ENCODE results near the gene UBC. TPM values are rescaled to one million over a fixed set of nuclear protein-coding genes. Genes with fewer than 3 reads are reported as not detected.

UBC gene
- total and polyA plus RNA-seq, 9 of the 15 experiments (the other 6 are each of a cell fraction or from before 2014, with no cell fraction given) = 533 to 1,153 (median 813) TPM

DNA sequence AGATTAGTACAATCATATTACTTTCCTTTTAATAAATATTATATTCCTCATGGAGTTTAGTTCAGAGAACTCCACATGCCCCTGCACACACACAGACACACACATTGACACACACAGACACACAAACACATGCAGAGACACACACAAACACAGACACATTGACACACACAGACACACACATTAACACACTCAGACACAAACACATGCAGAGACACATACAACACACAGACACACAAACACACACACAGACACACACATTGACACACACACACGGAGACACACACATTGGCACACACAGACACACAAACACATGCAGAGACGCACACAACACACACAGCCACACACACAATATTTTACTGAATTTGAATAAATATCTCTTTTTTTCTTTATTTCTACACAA is 38.3 kb downstream of the UBC start (continued):
- TF ChIP-seq GABPB1 (CRISPR knock-in tag; IDR thresholded peaks at IDR 0.05) (no peak), MED1 (CRISPR knock-in tag; IDR thresholded peaks at IDR 0.05; ENCODE audit: borderline replicate concordance) (no peak), STAT5A (IDR thresholded peaks at IDR 0.05; ENCODE audit: borderline replicate concordance, low read length) (no peak), HSF4 (CRISPR knock-in tag; IDR thresholded peaks at IDR 0.05; ENCODE audit: borderline replicate concordance) (no peak), BRD4 (IDR thresholded peaks at IDR 0.05) (no peak), CSDE1 (IDR thresholded peaks at IDR 0.05) (0 out of 4 replicates have a peak, but pooled peaks of 1 of the 2 experiments have one; percentile 63), RBM22 (IDR thresholded peaks at IDR 0.05; ENCODE audit: low read depth, low read length, poor library complexity, severe bottlenecking) (no peak), ZNF561 (CRISPR knock-in tag; conservative IDR thresholded peaks at IDR 0.05) (no peak), NCOA2 (IDR thresholded peaks at IDR 0.05; ENCODE audit: partially characterized antibody in 2 of 2) (no peak), TEAD1 (CRISPR knock-in tag; IDR thresholded peaks at IDR 0.05) (no peak), CBX2 (IDR thresholded peaks at IDR 0.05; ENCODE audit: insufficient read depth, low read length, poor library complexity, severe bottlenecking) (no peak), CBFA2T3 (IDR thresholded peaks at IDR 0.05) (peak; percentile 6; the same call in 1 of the 2 replicates), TAL1 (IDR thresholded peaks at IDR 0.05) (no peak; the same call in 1 of the 2 replicates), SUPT5H (IDR thresholded peaks at IDR 0.05) (no peak)
- TF ChIP-seq, protein P1, sequence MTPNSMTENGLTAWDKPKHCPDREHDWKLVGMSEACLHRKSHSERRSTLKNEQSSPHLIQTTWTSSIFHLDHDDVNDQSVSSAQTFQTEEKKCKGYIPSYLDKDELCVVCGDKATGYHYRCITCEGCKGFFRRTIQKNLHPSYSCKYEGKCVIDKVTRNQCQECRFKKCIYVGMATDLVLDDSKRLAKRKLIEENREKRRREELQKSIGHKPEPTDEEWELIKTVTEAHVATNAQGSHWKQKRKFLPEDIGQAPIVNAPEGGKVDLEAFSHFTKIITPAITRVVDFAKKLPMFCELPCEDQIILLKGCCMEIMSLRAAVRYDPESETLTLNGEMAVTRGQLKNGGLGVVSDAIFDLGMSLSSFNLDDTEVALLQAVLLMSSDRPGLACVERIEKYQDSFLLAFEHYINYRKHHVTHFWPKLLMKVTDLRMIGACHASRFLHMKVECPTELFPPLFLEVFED (CRISPR knock-in tag; conservative IDR thresholded peaks at IDR 0.05) = 0 out of 2 replicates have a peak, but pooled peaks have one; percentile 60
- TF ChIP-seq, protein P2, sequence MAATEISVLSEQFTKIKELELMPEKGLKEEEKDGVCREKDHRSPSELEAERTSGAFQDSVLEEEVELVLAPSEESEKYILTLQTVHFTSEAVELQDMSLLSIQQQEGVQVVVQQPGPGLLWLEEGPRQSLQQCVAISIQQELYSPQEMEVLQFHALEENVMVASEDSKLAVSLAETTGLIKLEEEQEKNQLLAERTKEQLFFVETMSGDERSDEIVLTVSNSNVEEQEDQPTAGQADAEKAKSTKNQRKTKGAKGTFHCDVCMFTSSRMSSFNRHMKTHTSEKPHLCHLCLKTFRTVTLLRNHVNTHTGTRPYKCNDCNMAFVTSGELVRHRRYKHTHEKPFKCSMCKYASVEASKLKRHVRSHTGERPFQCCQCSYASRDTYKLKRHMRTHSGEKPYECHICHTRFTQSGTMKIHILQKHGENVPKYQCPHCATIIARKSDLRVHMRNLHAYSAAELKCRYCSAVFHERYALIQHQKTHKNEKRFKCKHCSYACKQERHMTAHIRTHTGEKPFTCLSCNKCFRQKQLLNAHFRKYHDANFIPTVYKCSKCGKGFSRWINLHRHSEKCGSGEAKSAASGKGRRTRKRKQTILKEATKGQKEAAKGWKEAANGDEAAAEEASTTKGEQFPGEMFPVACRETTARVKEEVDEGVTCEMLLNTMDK (IDR thresholded peaks at IDR 0.05; ENCODE audit: borderline replicate concordance, insufficient read depth, low read depth, low read length, poor library complexity, severe bottlenecking) = no peak
- TF ChIP-seq, protein P3, sequence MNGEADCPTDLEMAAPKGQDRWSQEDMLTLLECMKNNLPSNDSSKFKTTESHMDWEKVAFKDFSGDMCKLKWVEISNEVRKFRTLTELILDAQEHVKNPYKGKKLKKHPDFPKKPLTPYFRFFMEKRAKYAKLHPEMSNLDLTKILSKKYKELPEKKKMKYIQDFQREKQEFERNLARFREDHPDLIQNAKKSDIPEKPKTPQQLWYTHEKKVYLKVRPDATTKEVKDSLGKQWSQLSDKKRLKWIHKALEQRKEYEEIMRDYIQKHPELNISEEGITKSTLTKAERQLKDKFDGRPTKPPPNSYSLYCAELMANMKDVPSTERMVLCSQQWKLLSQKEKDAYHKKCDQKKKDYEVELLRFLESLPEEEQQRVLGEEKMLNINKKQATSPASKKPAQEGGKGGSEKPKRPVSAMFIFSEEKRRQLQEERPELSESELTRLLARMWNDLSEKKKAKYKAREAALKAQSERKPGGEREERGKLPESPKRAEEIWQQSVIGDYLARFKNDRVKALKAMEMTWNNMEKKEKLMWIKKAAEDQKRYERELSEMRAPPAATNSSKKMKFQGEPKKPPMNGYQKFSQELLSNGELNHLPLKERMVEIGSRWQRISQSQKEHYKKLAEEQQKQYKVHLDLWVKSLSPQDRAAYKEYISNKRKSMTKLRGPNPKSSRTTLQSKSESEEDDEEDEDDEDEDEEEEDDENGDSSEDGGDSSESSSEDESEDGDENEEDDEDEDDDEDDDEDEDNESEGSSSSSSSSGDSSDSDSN (IDR thresholded peaks at IDR 0.05; ENCODE audit: borderline replicate concordance in 1 of 2, low read depth in 2 of 2, low read length in 2 of 2) = no peak
- TF ChIP-seq, protein P4, sequence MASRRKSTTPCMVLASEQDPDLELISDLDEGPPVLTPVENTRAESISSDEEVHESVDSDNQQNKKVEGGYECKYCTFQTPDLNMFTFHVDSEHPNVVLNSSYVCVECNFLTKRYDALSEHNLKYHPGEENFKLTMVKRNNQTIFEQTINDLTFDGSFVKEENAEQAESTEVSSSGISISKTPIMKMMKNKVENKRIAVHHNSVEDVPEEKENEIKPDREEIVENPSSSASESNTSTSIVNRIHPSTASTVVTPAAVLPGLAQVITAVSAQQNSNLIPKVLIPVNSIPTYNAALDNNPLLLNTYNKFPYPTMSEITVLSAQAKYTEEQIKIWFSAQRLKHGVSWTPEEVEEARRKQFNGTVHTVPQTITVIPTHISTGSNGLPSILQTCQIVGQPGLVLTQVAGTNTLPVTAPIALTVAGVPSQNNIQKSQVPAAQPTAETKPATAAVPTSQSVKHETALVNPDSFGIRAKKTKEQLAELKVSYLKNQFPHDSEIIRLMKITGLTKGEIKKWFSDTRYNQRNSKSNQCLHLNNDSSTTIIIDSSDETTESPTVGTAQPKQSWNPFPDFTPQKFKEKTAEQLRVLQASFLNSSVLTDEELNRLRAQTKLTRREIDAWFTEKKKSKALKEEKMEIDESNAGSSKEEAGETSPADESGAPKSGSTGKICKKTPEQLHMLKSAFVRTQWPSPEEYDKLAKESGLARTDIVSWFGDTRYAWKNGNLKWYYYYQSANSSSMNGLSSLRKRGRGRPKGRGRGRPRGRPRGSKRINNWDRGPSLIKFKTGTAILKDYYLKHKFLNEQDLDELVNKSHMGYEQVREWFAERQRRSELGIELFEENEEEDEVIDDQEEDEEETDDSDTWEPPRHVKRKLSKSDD (conservative IDR thresholded peaks at IDR 0.05; ENCODE audit: low read length) = no peak
- TF ChIP-seq, protein P5, sequence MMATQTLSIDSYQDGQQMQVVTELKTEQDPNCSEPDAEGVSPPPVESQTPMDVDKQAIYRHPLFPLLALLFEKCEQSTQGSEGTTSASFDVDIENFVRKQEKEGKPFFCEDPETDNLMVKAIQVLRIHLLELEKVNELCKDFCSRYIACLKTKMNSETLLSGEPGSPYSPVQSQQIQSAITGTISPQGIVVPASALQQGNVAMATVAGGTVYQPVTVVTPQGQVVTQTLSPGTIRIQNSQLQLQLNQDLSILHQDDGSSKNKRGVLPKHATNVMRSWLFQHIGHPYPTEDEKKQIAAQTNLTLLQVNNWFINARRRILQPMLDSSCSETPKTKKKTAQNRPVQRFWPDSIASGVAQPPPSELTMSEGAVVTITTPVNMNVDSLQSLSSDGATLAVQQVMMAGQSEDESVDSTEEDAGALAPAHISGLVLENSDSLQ (IDR thresholded peaks at IDR 0.05) = no peak

Data from K562 (cell line).